OCI-LY1 (cell line): ENCODE measurements around the gene XYLT1.
A peak's percentile ranks its signal among the peaks of the same experiment; 100 is the strongest.

Experiments
- H2AFZ ChIP-seq: fragments of 200-600 bp; sonication (generic), shearing (Covaris generic); 2 replicates; pipeline ENCODE4 v1.6.0; 2014; ENCODE audit warnings: antibody characterized with exemption, mild to moderate bottlenecking, low read length
- H3F3A ChIP-seq: fragments of 200-600 bp; sonication (generic), shearing (Covaris generic); 2 replicates; pipeline ENCODE4 v1.6.0; 2014; ENCODE audit warnings: mild to moderate bottlenecking, antibody characterized with exemption, low read length, moderate library complexity; ENCODE audit not compliant: insufficient read depth
- H3K27ac ChIP-seq: fragments of 200-600 bp; sonication (generic); 2 replicates; pipeline ENCODE4 v1.5.1; 2014; ENCODE audit warnings: low read length, mixed run types, mild to moderate bottlenecking, low read depth; ENCODE audit not compliant: poor library complexity, severe bottlenecking
- H3K27me3 ChIP-seq: fragments of 200-600 bp; sonication (generic); 2 replicates; pipeline ENCODE4 v1.6.0; 2014; ENCODE audit warnings: antibody characterized with exemption, mild to moderate bottlenecking, low read length, moderate library complexity; ENCODE audit not compliant: insufficient read depth
- H3K36me3 ChIP-seq: fragments of 200-600 bp; sonication (generic); 2 replicates; pipeline ENCODE4 v1.6.1; 2014; ENCODE audit warnings: mild to moderate bottlenecking, antibody characterized with exemption, low read length, moderate library complexity, mixed read lengths; ENCODE audit not compliant: insufficient read depth
- H3K4me1 ChIP-seq: fragments of 200-600 bp; sonication (generic); 2 replicates; pipeline ENCODE4 v1.5.1; 2014; ENCODE audit warnings: mild to moderate bottlenecking, low read length, moderate library complexity; ENCODE audit not compliant: insufficient read depth, severe bottlenecking
- H3K4me2 ChIP-seq: fragments of 200-600 bp; sonication (generic), shearing (Covaris generic); 2 replicates; pipeline ENCODE4 v1.6.1; 2014; ENCODE audit warnings: low read length
- H3K4me3 ChIP-seq: fragments of 200-600 bp; sonication (generic); 2 replicates; pipeline ENCODE4 v1.5.1; 2014; ENCODE audit warnings: low read length, low read depth, mild to moderate bottlenecking, mixed read lengths; ENCODE audit not compliant: poor library complexity, severe bottlenecking
- H3K79me2 ChIP-seq: fragments of 200-600 bp; shearing (Covaris generic); 2 replicates; pipeline ENCODE4 v1.6.1; 2016; ENCODE audit warnings: mixed run types, low read length, mixed read lengths; ENCODE audit not compliant: insufficient read depth
- H3K9ac ChIP-seq: fragments of 200-600 bp; sonication (generic), shearing (Covaris generic); 2 replicates; pipeline ENCODE4 v1.6.1; 2014; ENCODE audit warnings: mild to moderate bottlenecking, low read length, mixed read lengths
- H3K9me2 ChIP-seq: fragments of 200-600 bp; sonication (generic), shearing (Covaris generic); 2 replicates; pipeline ENCODE4 v1.6.1; 2014; ENCODE audit warnings: low read depth, mild to moderate bottlenecking, low read length, mixed read lengths
- H3K9me3 ChIP-seq: fragments of 200-600 bp; shearing (Covaris generic); 2 replicates; pipeline ENCODE4 v1.6.1; 2014; ENCODE audit warnings: low read length, mixed read lengths
- H4K20me1 ChIP-seq: fragments of 200-600 bp; sonication (generic), shearing (Covaris generic); 2 replicates; pipeline ENCODE4 v1.6.0; 2016; ENCODE audit warnings: mild to moderate bottlenecking, low read length; ENCODE audit not compliant: insufficient read depth
- EZH2 ChIP-seq: fragments of 200-600 bp; sonication (generic), shearing (Covaris generic); IDR thresholded peaks from 2 replicates; pipeline ENCODE4 v1.8.0; 2017; ENCODE audit warnings: borderline replicate concordance, mixed run types, mild to moderate bottlenecking, antibody characterized with exemption, low read length, moderate library complexity, mixed read lengths
- TF ChIP-seq, protein P1 (sequence below): fragments of 200-600 bp; sonication (generic), shearing (Covaris generic); IDR thresholded peaks from 2 replicates; pipeline ENCODE4 v1.5.1; 2017; ENCODE audit warnings: mild to moderate bottlenecking, antibody characterized with exemption, low read length, moderate library complexity, mixed read lengths

XYLT1 gene

DNA sequence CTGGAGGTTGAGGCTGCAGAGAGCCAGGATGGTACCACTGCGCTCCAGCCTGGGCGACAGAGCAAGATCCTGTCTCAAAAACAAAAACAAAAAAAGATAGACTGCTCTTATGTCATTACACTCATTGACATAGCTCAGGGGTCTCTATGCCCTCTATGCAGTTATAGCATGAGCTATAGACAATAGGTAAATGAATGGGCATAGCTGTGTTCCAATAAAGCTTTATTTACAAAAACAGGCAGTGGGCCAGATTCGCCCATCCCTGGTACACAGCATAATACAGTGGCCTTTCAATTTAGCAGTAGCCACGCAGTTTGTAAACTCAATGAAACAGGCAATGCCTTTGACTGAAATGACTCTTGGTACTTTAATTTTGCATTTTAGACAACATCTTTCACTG is 51.5 kb downstream of the XYLT1 start:
- no peak for TF ChIP-seq EZH2
- TF ChIP-seq, protein P1, sequence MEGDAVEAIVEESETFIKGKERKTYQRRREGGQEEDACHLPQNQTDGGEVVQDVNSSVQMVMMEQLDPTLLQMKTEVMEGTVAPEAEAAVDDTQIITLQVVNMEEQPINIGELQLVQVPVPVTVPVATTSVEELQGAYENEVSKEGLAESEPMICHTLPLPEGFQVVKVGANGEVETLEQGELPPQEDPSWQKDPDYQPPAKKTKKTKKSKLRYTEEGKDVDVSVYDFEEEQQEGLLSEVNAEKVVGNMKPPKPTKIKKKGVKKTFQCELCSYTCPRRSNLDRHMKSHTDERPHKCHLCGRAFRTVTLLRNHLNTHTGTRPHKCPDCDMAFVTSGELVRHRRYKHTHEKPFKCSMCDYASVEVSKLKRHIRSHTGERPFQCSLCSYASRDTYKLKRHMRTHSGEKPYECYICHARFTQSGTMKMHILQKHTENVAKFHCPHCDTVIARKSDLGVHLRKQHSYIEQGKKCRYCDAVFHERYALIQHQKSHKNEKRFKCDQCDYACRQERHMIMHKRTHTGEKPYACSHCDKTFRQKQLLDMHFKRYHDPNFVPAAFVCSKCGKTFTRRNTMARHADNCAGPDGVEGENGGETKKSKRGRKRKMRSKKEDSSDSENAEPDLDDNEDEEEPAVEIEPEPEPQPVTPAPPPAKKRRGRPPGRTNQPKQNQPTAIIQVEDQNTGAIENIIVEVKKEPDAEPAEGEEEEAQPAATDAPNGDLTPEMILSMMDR: no peak
- Histone ChIP-seq H3K27ac (no peak overlapping the region), H3K4me2 (no peak overlapping the region), H3K36me3 (peaks cover 32% of the 10 kb centered on the region), H3K9me3 (no peaks in the 10 kb centered on the region), H3K9me2 (no peaks in the 10 kb centered on the region), H3K4me1 (peaks cover 37% of the 10 kb centered on the region), H3K27me3 (no peaks in the 10 kb centered on the region), H2AFZ (no peak overlapping the region), H4K20me1 (no peaks in the 10 kb centered on the region), H3F3A (no peaks in the 10 kb centered on the region; the same call in 1 of the 2 replicates), H3K79me2 (peaks cover 14% of the 10 kb centered on the region), H3K9ac (no peak overlapping the region), H3K4me3 (no peak overlapping the region)

DNA sequence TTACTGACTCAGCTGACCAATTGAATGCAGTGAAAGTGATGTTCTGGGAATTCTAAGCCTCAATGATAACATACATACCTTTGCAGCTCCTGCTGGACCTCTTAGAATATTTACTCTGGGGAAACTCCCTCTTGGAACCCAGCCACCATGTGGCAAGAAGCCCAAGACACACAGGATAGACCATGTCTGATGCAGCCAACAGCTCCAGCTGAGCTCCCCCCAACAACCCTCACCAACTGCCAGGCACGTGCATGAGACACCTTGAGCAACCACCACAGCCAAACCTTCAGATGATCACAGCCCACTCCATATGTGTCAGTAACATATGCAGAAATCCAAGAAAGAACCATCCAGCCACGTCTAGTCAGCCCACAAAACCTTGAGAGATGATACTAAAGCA is 53.0 kb downstream of the XYLT1 start:
- Histone ChIP-seq H3F3A (no peaks in the 10 kb centered on the region; the same call in 1 of the 2 replicates), H3K9me3 (no peaks in the 10 kb centered on the region), H3K4me1 (peaks cover 49% of the 10 kb centered on the region), H3K9me2 (no peaks in the 10 kb centered on the region), H3K9ac (peak overlapping the region; percentile 74; the same call in 1 of the 2 replicates), H4K20me1 (no peaks in the 10 kb centered on the region), H3K27ac (peak overlapping the region; percentile 95), H3K4me3 (no peak overlapping the region), H2AFZ (no peak overlapping the region), H3K4me2 (peak overlapping the region; percentile 77; the same call in 1 of the 2 replicates), H3K79me2 (peaks cover 20% of the 10 kb centered on the region), H3K36me3 (peaks cover 30% of the 10 kb centered on the region), H3K27me3 (no peaks in the 10 kb centered on the region)
- TF ChIP-seq, protein P1: no peak
- no peak for TF ChIP-seq EZH2

DNA sequence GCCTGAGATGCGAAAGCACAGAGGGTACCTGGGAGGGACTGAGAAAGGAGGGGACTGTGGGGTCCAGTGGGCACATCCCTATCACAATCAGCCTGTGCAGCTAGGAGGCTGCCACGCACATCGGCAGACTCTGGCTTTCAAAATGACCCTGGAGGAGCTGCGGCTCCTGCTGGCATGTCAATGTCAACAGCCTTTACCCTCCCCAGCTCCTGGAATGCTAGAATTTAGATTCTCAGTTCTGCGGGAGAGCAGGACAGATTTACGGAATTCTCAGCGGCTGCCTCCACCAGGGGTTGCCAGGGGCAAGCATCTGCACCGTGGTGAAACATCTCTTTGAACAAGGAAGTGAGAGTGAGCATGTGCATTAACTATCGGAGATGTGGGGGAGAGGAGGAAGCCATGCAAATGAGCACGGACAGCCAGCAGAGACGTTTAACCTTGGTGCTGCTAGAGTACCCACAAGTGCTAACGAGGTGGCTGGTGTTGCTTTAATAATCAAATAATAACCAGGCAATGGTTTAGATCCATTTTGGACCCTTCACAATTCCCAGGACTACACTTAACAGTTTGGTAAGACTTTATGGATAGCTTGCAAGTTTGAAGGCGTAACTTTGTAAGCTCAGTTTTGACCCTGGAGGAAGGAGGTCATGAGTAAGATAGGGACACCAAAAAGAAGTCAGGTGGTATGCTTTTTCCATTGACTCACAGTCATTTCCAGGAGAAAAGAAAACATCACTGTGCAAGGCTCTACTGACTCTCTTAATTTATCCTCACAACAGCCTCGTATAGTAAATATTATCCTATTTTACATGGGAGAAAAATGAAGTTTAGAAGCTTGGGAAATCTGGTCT is 54.1 kb downstream of the XYLT1 start:
- H3K27ac ChIP-seq: peak overlapping the region; percentile 95
- H3K4me3 ChIP-seq: peak overlapping the region; percentile 52
- H3K4me2 ChIP-seq: peak overlapping the region; percentile 77
- TF ChIP-seq, protein P1: peak; percentile 60
- no peak for TF ChIP-seq EZH2
- H3K9me3 ChIP-seq: no peaks in the 10 kb centered on the region
- H3K27me3 ChIP-seq: no peaks in the 10 kb centered on the region
- H3K9me2 ChIP-seq: no peaks in the 10 kb centered on the region
- no peaks in the 10 kb centered on the region; the same call in 1 of the 2 replicates for H3F3A ChIP-seq
- peaks cover 20% of the 10 kb centered on the region for H3K79me2 ChIP-seq
- peaks cover 49% of the 10 kb centered on the region for H3K4me1 ChIP-seq
- H2AFZ ChIP-seq: no peak overlapping the region
- peaks cover 33% of the 10 kb centered on the region for H3K36me3 ChIP-seq
- peak overlapping the region; percentile 74 for H3K9ac ChIP-seq
- no peaks in the 10 kb centered on the region for H4K20me1 ChIP-seq
